ENCODE data around the gene SESN2.

SESN2 gene

GRCh38 chr1:28281608-28282425 is 22.5 kb downstream of the SESN2 start:
- no peak overlapping the region for H3K4me3 ChIP-seq (ENCODE audit: low read depth in 1 of 2, low read length in 2 of 2)
- no peaks in the 10 kb centered on the region for H3K4me1 ChIP-seq (ENCODE audit: insufficient read depth, low read length)
- peaks cover 29% of the 10 kb centered on the region for H3K36me3 ChIP-seq (ENCODE audit: insufficient read depth, low read length)
- no peak overlapping the region for H3K4me2 ChIP-seq (ENCODE audit: insufficient read depth, low read length)
- no peak overlapping the region for H3K9ac ChIP-seq (ENCODE audit: low read depth, low read length)
- H3K27me3 ChIP-seq (ENCODE audit: insufficient read depth, low read length, poor library complexity): no peaks in the 10 kb centered on the region
- no peak for ATAC-seq (ENCODE audit: insufficient read depth, low read depth)
- H3K9me3 ChIP-seq (ENCODE audit: insufficient read depth, low read length, severe bottlenecking): no peaks in the 10 kb centered on the region
- H3K27ac ChIP-seq (ENCODE audit: low read length): no peak overlapping the region
- no peaks in the 10 kb centered on the region for H4K20me1 ChIP-seq (ENCODE audit: insufficient read depth, low read length)
- TF ChIP-seq CTCF (IDR thresholded peaks at IDR 0.05; ENCODE audit: borderline replicate concordance, extremely low read depth, low read length, poor library complexity, severe bottlenecking) (no peak), EZH2 (IDR thresholded peaks at IDR 0.05; ENCODE audit: borderline replicate concordance, low read depth, low read length, severe bottlenecking) (no peak)
- H3K79me2 ChIP-seq (ENCODE audit: insufficient read depth, low read length): no peaks in the 10 kb centered on the region
- no peak for DNase-seq
- H2AFZ ChIP-seq (ENCODE audit: low read depth, low read length): no peak overlapping the region

- H3K4me1 ChIP-seq (ENCODE audit: insufficient read depth, low read length): no peaks in the 10 kb centered on the region
- no peak for ATAC-seq (ENCODE audit: insufficient read depth, low read depth)
- no peak overlapping the region for H3K4me2 ChIP-seq (ENCODE audit: insufficient read depth, low read length)
- no peak for TF ChIP-seq CTCF (IDR thresholded peaks at IDR 0.05; ENCODE audit: borderline replicate concordance, extremely low read depth, low read length, poor library complexity, severe bottlenecking)
- no peak for TF ChIP-seq EZH2 (IDR thresholded peaks at IDR 0.05; ENCODE audit: borderline replicate concordance, low read depth, low read length, severe bottlenecking)
- DNase-seq: no peak
- no peak overlapping the region for H2AFZ ChIP-seq (ENCODE audit: low read depth, low read length)
- no peak overlapping the region for H3K27ac ChIP-seq (ENCODE audit: low read length)
- no peaks in the 10 kb centered on the region for H4K20me1 ChIP-seq (ENCODE audit: insufficient read depth, low read length)
- no peaks in the 10 kb centered on the region for H3K9me3 ChIP-seq (ENCODE audit: insufficient read depth, low read length, severe bottlenecking)
- peaks cover 29% of the 10 kb centered on the region for H3K36me3 ChIP-seq (ENCODE audit: insufficient read depth, low read length)
- no peaks in the 10 kb centered on the region for H3K27me3 ChIP-seq (ENCODE audit: insufficient read depth, low read length, poor library complexity)
- H3K9ac ChIP-seq (ENCODE audit: low read depth, low read length): no peak overlapping the region
- H3K79me2 ChIP-seq (ENCODE audit: insufficient read depth, low read length): no peaks in the 10 kb centered on the region
- no peak overlapping the region for H3K4me3 ChIP-seq (ENCODE audit: low read depth in 1 of 2, low read length in 2 of 2)
Measured at GRCh38 chr1:28282426-28283407, 23.4 kb downstream of the SESN2 start.

DNA sequence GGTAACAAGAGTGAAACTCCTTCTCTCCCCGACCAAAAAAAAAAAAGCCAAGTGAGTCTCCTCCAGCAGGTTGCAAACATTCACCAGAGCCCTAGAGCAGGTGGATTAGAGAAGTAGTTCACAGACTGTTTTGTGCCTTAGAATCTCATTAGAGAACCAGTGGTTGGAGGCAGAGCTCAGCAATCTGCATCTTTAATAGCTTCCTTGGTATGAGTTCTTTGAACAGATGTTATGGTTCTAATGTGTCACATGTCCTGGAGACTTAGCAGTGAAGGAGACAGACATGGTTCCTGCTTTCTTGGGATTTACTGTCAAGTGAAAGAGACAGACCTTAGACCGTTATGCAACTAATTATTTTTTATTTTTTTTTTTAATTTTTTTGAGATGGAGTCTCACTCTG is 26.8 kb downstream of the SESN2 start:
- Histone ChIP-seq H3K36me3 (ENCODE audit: insufficient read depth, low read length) (peaks cover 8% of the 10 kb centered on the region), H3K79me2 (ENCODE audit: insufficient read depth, low read length) (no peaks in the 10 kb centered on the region), H3K27me3 (ENCODE audit: insufficient read depth, low read length, poor library complexity) (no peaks in the 10 kb centered on the region), H4K20me1 (ENCODE audit: insufficient read depth, low read length) (no peaks in the 10 kb centered on the region), H3K4me1 (ENCODE audit: insufficient read depth, low read length) (no peaks in the 10 kb centered on the region), H2AFZ (ENCODE audit: low read depth, low read length) (no peak overlapping the region), H3K9ac (ENCODE audit: low read depth, low read length) (no peak overlapping the region), H3K4me3 (ENCODE audit: low read depth in 1 of 2, low read length in 2 of 2) (no peak overlapping the region), H3K9me3 (ENCODE audit: insufficient read depth, low read length, severe bottlenecking) (no peaks in the 10 kb centered on the region), H3K4me2 (ENCODE audit: insufficient read depth, low read length) (no peak overlapping the region), H3K27ac (ENCODE audit: low read length) (no peak overlapping the region)
- DNase-seq (no peak), ATAC-seq (ENCODE audit: insufficient read depth, low read depth) (no peak)
- no peak for TF ChIP-seq EZH2 (IDR thresholded peaks at IDR 0.05; ENCODE audit: borderline replicate concordance, low read depth, low read length, severe bottlenecking)
- TF ChIP-seq CTCF (IDR thresholded peaks at IDR 0.05; ENCODE audit: borderline replicate concordance, extremely low read depth, low read length, poor library complexity, severe bottlenecking): no peak
